NCI-H146 treated with DMSO at 0.1 percent for 48 hours (cell line): ENCODE data around the gene IL1F10.

ENCODE experiments used
- DNase-seq: peaks from one replicate; lab custom pipeline; 2025; ENCODE audit not compliant: unreplicated experiment; lab: John Stamatoyannopoulos, UW

The IL1F10 gene

GRCh38 chr2:113067681-113068080 lies at the start of gene IL1F10:
IL1F10 (plus strand) TSS chr2:113067970; CDS start chr2:113072739, 4,769 bp downstream.
- DNase-seq: no peak

GRCh38 chr2:113018509-113018908 lies 49.3 kb upstream of the IL1F10 start:
- no peak for DNase-seq

- no peak for DNase-seq
Measured at GRCh38 chr2:113021312-113021711, 46.5 kb upstream of the IL1F10 start.

- DNase-seq: no peak
Measured at GRCh38 chr2:113024764-113025163, 43.0 kb upstream of the IL1F10 start.

DNA sequence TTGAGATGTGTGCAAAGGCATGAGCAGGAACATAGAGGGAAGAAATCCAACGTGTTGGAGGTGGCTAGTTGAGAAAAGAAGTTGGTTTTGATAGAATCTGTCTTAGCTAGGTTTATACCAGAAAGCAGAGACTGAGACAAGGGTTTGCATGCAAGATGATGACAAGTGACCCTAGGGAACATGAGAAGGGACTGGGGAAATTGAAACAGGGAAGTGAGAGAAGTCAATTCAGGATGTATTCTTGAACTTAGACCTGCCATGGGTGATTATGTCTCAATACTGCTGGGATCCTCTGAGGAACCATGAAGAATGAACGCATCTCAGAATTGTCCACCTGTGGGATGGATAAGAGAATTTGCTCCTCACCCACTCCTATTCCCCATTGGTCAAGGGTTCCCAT lies 42.0 kb upstream of the IL1F10 start:
- DNase-seq: no peak

- DNase-seq: no peak
Measured at GRCh38 chr2:113027691-113028090, 40.1 kb upstream of the IL1F10 start.

- DNase-seq: no peak
Measured at GRCh38 chr2:113028112-113028511, 39.7 kb upstream of the IL1F10 start.

DNA sequence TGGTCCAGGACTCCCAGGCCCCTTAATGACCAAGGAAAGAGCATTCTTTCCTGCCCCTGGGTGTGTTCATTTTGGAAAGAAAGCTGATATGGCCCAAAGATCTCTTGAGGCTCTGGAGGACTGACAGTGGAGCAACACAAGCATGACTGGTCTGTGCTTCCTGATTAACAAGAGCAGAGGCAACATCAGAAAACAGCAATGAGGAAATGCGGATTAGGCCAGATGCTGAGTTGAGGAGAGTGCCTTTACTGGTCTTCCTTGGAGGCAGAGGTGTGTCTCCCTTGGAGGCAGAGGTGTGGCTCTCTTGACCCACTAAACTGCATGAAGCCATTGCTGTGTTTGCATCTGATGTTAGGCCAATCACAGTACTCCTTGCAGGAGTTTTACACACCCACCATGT lies 35.0 kb upstream of the IL1F10 start:
- DNase-seq: no peak

DNA sequence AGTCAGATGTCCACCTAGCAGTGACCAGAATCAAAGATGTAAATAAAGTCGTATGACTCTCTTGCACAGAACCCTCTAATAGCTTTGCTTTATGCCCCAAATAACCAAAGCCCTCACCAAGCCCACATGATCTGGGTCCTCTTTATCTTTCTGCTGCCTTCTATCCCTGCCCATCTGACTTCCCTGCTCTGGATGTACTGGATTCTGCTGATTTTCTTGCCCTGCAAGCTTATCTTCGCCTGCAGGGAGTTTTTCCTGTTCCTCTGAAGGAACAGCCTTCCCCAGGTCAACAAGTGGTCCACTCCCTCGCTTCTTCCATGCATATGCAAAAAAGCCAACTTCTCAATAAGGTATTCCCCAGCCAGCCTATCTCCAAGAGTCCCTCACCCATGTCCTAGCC lies 33.8 kb upstream of the IL1F10 start:
- DNase-seq: no peak

GRCh38 chr2:113036763-113037162 lies 31.0 kb upstream of the IL1F10 start:
- DNase-seq: no peak

GRCh38 chr2:113038291-113038690 lies 29.5 kb upstream of the IL1F10 start:
- no peak for DNase-seq

DNA sequence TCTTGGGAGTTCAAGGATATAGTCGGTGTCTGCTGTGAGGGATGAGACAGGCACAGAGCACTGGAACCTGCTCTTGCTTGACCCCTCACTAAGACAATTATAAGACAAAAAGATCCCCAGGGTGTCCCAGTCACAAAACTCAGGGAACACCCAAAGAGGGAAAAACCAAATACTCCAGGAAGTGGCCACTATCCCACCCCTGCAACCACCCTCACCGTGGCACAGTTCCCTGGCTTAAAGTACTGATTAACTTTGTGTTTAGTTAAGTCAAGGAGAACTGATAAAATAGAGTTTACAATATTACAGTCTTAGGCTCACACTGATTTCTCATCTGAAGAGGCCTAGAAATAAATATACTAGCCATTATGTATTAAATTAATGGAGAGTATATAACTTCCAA lies 28.6 kb upstream of the IL1F10 start:
- DNase-seq: no peak

DNA sequence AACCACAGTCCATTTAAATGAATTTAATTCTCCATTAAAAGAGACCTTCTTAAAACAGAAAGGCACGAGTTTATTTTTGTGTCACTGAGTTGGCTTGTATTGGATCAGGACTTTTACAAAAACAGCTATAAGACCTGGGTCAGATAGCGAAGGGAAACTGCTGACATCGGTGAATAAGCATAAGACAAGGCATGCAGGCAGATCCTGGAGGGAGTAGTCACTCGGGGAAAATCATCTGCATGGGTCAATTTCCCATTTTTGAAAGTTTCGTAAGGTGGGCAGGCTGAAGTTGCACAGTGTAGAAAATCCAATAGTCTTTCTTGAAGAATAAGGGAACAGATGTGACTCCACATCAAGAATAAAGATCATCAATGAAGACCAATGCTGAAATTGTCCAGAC lies 28.1 kb upstream of the IL1F10 start:
- DNase-seq: no peak

DNA sequence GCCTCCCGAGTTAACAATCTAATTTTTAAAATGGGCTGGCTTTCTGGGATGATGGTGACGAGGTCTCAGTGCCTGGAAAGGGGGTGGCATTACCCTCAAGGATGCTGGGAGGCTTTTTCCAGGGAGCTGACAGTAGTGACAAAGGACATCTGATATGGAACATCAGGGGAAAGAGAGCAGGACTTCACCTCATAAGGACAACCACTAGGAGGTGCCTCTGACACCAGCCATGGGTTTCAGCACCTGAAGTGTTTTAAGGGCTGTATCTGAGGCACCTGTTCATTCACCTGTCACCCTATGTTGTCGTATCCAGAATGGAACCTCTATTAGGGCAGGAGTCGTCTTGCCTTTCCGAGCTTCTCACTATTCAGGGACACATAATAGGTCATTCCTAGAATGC lies 25.9 kb upstream of the IL1F10 start:
- DNase-seq: no peak

GRCh38 chr2:113046465-113046864 lies 21.3 kb upstream of the IL1F10 start:
- no peak for DNase-seq

GRCh38 chr2:113050921-113051895 lies 16.6 kb upstream of the IL1F10 start:
- DNase-seq: no peak

DNA sequence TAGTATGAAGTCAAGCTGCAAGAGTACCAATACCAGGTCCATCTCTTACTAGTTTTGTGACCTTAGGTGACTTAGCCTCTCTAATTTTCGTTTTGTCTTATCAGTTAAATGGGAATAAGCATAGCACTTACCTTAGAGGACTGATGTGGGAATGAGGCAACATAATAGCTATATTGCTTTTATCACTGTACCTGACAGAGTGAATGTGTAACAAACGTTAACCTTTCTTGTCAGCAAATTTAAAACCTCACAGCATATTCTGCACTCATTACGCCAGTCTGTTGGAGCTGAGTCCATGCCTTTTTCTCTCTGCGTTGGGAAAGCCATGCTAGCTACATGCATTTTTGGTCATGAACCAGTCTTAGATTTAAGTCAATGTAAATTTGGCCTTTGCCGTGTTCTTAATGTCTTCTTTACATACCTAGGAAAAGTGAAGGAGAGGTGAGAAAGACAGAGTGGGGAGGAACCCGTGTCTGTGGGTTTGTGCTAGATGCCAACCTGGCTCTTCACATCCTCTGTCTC lies 15.3 kb upstream of the IL1F10 start, which contains the start of gene IL36B:
Gene IL36B (minus strand): TSS at position 472 of the 522 bp plus-strand sequence.
- DNase-seq: no peak

GRCh38 chr2:113053666-113054065 lies 14.1 kb upstream of the IL1F10 start:
- DNase-seq: no peak

GRCh38 chr2:113054066-113054465 lies 13.7 kb upstream of the IL1F10 start:
- DNase-seq: no peak

DNA sequence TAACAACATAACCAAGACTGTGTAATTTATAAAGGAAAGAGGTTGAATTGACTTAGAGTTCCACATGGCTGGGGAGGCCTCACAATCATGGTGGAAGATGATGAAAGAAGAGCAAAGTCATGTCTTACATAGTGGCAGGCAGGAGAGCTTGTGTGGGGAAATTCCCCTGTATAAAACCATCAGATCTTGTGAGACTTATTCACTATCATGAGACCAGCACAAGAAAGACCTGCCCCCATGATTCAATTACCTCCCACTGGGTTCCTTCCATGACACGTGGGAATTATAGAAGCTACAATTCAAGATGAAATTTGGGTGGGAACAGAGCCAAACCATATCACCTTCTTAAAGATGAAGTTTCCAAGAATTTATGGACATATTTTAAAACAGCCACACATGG lies 11.2 kb upstream of the IL1F10 start:
- DNase-seq: no peak

DNA sequence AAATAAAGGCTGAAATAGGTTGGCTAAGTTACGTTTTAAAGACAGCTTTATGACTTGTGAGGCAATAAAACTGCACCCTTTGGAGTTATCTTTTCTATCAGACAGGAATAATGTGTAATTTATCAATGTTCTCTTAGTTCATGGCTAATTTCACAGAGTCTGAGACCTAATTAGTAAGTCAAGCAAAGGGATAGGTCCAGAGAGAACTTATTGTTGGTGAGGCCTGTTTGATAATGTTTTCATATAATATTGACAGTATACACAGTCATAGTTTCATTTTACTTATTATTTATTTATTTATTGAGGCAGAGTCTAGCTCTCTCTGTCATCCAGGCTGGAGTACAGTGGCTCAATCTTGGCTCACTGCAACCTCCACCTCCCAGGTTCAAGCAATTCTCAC lies 10.7 kb upstream of the IL1F10 start:
- no peak for DNase-seq

- DNase-seq: no peak
Measured at GRCh38 chr2:113058411-113058994, 9.3 kb upstream of the IL1F10 start.
